ENCODE results near the gene DYRK1A.

DNA sequence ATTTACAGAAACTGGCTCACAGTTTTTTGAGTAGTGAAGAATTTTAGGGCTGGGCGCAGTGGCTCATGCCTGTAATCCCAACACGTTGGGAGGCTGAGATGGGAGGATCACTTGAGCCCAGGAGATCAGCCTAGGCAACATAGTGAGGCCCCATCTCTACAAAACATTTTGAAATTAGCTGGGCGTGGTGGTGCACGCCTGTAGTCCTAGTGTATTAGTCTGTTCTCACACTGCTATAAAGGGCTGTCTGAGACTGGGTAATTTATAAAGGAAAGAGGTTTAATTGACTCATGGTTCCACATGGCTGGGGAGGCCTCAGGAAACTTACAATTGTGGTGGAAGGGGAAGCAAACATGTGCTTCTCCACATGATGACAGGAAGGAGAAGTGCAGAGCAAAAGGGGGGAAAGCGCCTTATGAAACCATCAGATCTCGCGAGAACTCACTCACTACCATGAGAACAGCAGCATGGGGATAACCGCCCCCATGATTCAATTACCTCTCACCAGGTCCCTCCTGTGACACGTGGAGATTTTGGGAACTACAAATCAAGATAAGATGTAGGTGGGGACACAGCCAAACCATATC, 24.4 kb upstream of the DYRK1A start:
- TF ChIP-seq POLR2A (IDR thresholded peaks at IDR 0.05; ENCODE audit: low read length) (no peak), GATA1 (IDR thresholded peaks at IDR 0.05; ENCODE audit: low read depth, low read length) (no peak)

All from erythroblast (primary cell).